A549 (cell line): Measurements from ENCODE around the gene TMPRSS6. TPM values are rescaled to one million over a fixed set of nuclear protein-coding genes. Genes with fewer than 3 reads are reported as not detected.

Source experiments
- ATAC-seq, 2 experiments: fragments of 200-7000 bp in 1 of 2; fragments of >200 bp in 1 of 2; cut with Nextera tagmentation in 1 of 2; cut with Tn5 transposase in 1 of 2; 3 replicates each; pipeline versions ENCODE4 v1.8.0 to v1.9.1; 2018 to 2020; ENCODE audit warnings: mild to moderate bottlenecking in 1 of 2, moderate library complexity in 1 of 2
- CTCF ChIA-PET: fragments of 300-600 bp; sonication (Branson Sonifier 250); formaldehyde crosslinking; extraction: SDS; loops from one replicate; lab custom pipeline; 2021; ENCODE audit warnings: antibody characterized with exemption, inconsistent platforms; lab: Yijun Ruan, JAX
- POLR2A ChIA-PET: fragments of 350-600 bp; formaldehyde crosslinking; extraction: SDS; loops from one replicate; lab custom pipeline; 2021; ENCODE audit warnings: antibody characterized with exemption, inconsistent platforms; lab: Yijun Ruan, JAX
- DNase-seq, 2 experiments: peaks; one replicate each; pipeline versions ENCODE4 v3.0.0 to v3.0.0-alpha.2; 2011 to 2016; ENCODE audit warnings: low read depth in 1 of 2, low spot score in 1 of 2
- FAIRE-seq: peaks from 2 replicates; lab custom pipeline; 2011; peaks lifted over from hg19 to GRCh38; lab: Jason Lieb, UNC
- H3K27ac ChIP-seq, 2 experiments: fragments of >200 bp; sonication (Bioruptor Twin); formaldehyde crosslinking; 3 replicates each; pipeline ENCODE4 v1.5.1; 2016 to 2017
- H3K4me1 ChIP-seq: fragments of >200 bp; sonication (Bioruptor Twin); formaldehyde crosslinking; 3 replicates; pipeline ENCODE4 v1.6.1; 2016
- H3K4me2 ChIP-seq: fragments of >200 bp; sonication (Bioruptor Twin); formaldehyde crosslinking; 3 replicates; pipeline ENCODE4 v1.6.1; 2016
- H3K4me3 ChIP-seq: fragments of >200 bp; sonication (Bioruptor Twin); formaldehyde crosslinking; 3 replicates; pipeline ENCODE4 v1.5.1; 2016
- H3K9me3 ChIP-seq: fragments of >200 bp; sonication (Bioruptor Twin); formaldehyde crosslinking; 3 replicates; pipeline ENCODE4 v1.6.1; 2016
- CHD4 ChIP-seq: fragments of 200-600 bp; sonication (generic); IDR thresholded peaks from 2 replicates; pipeline ENCODE4 v1.6.1; 2016; ENCODE audit warnings: antibody characterized with exemption, mild to moderate bottlenecking, borderline replicate concordance
- E2F6 ChIP-seq: IDR thresholded peaks from 2 replicates; pipeline ENCODE4 v1.6.1; 2012; ENCODE audit warnings: low read depth, borderline replicate concordance
- EP300 ChIP-seq, 2 experiments: fragments of >200 bp; sonication (Bioruptor Twin); formaldehyde crosslinking; IDR thresholded peaks; 2 replicates in 1 of 2; 3 replicates in 1 of 2; pipeline ENCODE4 v1.6.1; 2016 to 2017
- ESRRA ChIP-seq: fragments of 150-350 bp; IDR thresholded peaks from 2 replicates; pipeline ENCODE4 v1.6.1; 2014; ENCODE audit warnings: mild to moderate bottlenecking, low read length, borderline replicate concordance
- KDM1A ChIP-seq: fragments of 200-600 bp; sonication (generic); IDR thresholded peaks from 2 replicates; pipeline ENCODE4 v1.6.1; 2016; ENCODE audit warnings: low read depth, mild to moderate bottlenecking
- MYC ChIP-seq: IDR thresholded peaks from 2 replicates; pipeline ENCODE4 v1.6.1; 2012; ENCODE audit warnings: mild to moderate bottlenecking, inconsistent platforms, low read length, improper control_type of control experiment, borderline replicate concordance
- POLR2AphosphoS2 ChIP-seq: conservative IDR thresholded peaks from 2 replicates; pipeline ENCODE4 v1.6.1; 2012; ENCODE audit warnings: low read length, improper control_type of control experiment, inconsistent platforms
- RFX5 ChIP-seq: fragments of 450-650 bp; IDR thresholded peaks from 2 replicates; pipeline ENCODE4 v1.7.1; 2014; ENCODE audit warnings: antibody characterized with exemption, mild to moderate bottlenecking, moderate library complexity
- SMC3 ChIP-seq: fragments of >200 bp; sonication (Bioruptor Twin); formaldehyde crosslinking; IDR thresholded peaks from 3 replicates; pipeline ENCODE4 v1.6.1; 2018; ENCODE audit warnings: inconsistent platforms
- SREBF2 ChIP-seq: fragments of 450-650 bp; IDR thresholded peaks from 2 replicates; pipeline ENCODE4 v1.6.1; 2014; ENCODE audit warnings: mild to moderate bottlenecking, moderate library complexity
- TFCP2L1 ChIP-seq: fragments of 250-450 bp; sonication (Bioruptor Pico); IDR thresholded peaks from 2 replicates; pipeline ENCODE4 v1.5.0; 2021; ENCODE audit warnings: mild to moderate bottlenecking
- TP53 ChIP-seq: fragments of 250-450 bp; sonication (Bioruptor Pico); IDR thresholded peaks from 2 replicates; pipeline ENCODE4 v1.5.0; 2021; ENCODE audit warnings: mild to moderate bottlenecking, moderate library complexity
- ZFP36 ChIP-seq: fragments of 450-650 bp; IDR thresholded peaks from 2 replicates; pipeline ENCODE4 v1.6.1; 2014; ENCODE audit warnings: borderline replicate concordance; ENCODE audit not compliant: partially characterized antibody
- ZSCAN20 ChIP-seq: fragments of 250-450 bp; sonication (Bioruptor Pico); IDR thresholded peaks from 2 replicates; pipeline ENCODE4 v1.8.0; 2022; ENCODE audit warnings: mild to moderate bottlenecking, moderate library complexity
- WGBS: methylation state at CpG from one replicate; pipeline ENCODE4 v1.1.6; 2017; ENCODE audit errors: missing lambda C conversion rate; 5-methylcytosine and 5-hydroxymethylcytosine counted together
- polyA plus RNA-seq, 4 experiments: library from polyadenylated mRNA; depleted of rRNA in 3 of 4; stranded (reverse); fragments of >200 nt; fragmentation: RNase III in 1 of 4; extraction: RNeasy Plus Mini Kit Qiagen cat#74134 plus additional on column Dnase treatment in 1 of 4; gene quantifications; 2 replicates in 3 of 4; 3 replicates in 1 of 4; pipeline ENCODE4 v1.2.3, GENCODE V29; 2011 to 2017
- TF ChIP-seq, protein P1 (sequence below): fragments of 450-650 bp; IDR thresholded peaks from 2 replicates; pipeline ENCODE4 v1.6.1; 2014; ENCODE audit warnings: antibody characterized with exemption
- TF ChIP-seq, protein P2 (sequence below): fragments of 200-600 bp; sonication (generic); IDR thresholded peaks from 2 replicates; pipeline ENCODE4 v1.6.1; 2016; ENCODE audit warnings: antibody characterized with exemption, mild to moderate bottlenecking, moderate library complexity
- TF ChIP-seq, protein P3 (sequence below): IDR thresholded peaks from 2 replicates; pipeline ENCODE4 v1.6.1; 2012

The TMPRSS6 gene
- polyA plus RNA-seq, 2 of the 4 experiments (the other 2 are of a cell fraction), result not detected

- POLR2A ChIA-PET, result no interaction called here
- TF ChIP-seq RFX5 (no peak), ZSCAN20 (no peak), SREBF2 (no peak), POLR2AphosphoS2 (no peak), TFCP2L1 (CRISPR knock-in tag) (no peak), EP300 (IDR thresholded peaks at IDR 0.05) (no peak)
- H3K4me2 ChIP-seq, result no peak overlapping the region
- ATAC-seq (no peak), FAIRE-seq (no peak), DNase-seq (no peak)
- no peak overlapping the region for H3K27ac ChIP-seq
- H3K4me1 ChIP-seq, result peaks cover 13% of the 10 kb centered on the region; the same call in 2 of the 3 replicates
- CTCF ChIA-PET, result interaction anchor here (0.6 to 2.0 kb wide), 4 partner anchors 10 to 55 kb away, joined by 3 to 15 read pairs (median 3); no protein-coding TSS in a partner anchor
- 90% methylated on average over 8 of the region's 8 CpGs for WGBS
- no peak overlapping the region for H3K4me3 ChIP-seq
- H3K9me3 ChIP-seq, result no peaks in the 10 kb centered on the region
Measured at GRCh38 chr22:37155971-37156370, 46.5 kb upstream of the TMPRSS6 start.

GRCh38 chr22:37154925-37155712, 45.6 kb upstream of the TMPRSS6 start:
- Histone ChIP-seq H3K4me2 (no peak overlapping the region), H3K4me1 (peaks cover 13% of the 10 kb centered on the region; the same call in 2 of the 3 replicates), H3K9me3 (no peaks in the 10 kb centered on the region), H3K4me3 (no peak overlapping the region), H3K27ac (no peak overlapping the region)
- DNase-seq, result no peak
- ChIA-PET POLR2A (no interaction called here), CTCF (interaction anchor here (1.2 kb wide), 1 partner anchor 9 kb away, joined by 3 read pairs; no protein-coding TSS in a partner anchor)
- ATAC-seq, result no peak
- TF ChIP-seq, protein P1, sequence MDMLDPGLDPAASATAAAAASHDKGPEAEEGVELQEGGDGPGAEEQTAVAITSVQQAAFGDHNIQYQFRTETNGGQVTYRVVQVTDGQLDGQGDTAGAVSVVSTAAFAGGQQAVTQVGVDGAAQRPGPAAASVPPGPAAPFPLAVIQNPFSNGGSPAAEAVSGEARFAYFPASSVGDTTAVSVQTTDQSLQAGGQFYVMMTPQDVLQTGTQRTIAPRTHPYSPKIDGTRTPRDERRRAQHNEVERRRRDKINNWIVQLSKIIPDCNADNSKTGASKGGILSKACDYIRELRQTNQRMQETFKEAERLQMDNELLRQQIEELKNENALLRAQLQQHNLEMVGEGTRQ, result no peak
- TF ChIP-seq ZSCAN20 (no peak), TP53 (CRISPR knock-in tag) (no peak), ZFP36 (no peak)
- TF ChIP-seq, protein P2, sequence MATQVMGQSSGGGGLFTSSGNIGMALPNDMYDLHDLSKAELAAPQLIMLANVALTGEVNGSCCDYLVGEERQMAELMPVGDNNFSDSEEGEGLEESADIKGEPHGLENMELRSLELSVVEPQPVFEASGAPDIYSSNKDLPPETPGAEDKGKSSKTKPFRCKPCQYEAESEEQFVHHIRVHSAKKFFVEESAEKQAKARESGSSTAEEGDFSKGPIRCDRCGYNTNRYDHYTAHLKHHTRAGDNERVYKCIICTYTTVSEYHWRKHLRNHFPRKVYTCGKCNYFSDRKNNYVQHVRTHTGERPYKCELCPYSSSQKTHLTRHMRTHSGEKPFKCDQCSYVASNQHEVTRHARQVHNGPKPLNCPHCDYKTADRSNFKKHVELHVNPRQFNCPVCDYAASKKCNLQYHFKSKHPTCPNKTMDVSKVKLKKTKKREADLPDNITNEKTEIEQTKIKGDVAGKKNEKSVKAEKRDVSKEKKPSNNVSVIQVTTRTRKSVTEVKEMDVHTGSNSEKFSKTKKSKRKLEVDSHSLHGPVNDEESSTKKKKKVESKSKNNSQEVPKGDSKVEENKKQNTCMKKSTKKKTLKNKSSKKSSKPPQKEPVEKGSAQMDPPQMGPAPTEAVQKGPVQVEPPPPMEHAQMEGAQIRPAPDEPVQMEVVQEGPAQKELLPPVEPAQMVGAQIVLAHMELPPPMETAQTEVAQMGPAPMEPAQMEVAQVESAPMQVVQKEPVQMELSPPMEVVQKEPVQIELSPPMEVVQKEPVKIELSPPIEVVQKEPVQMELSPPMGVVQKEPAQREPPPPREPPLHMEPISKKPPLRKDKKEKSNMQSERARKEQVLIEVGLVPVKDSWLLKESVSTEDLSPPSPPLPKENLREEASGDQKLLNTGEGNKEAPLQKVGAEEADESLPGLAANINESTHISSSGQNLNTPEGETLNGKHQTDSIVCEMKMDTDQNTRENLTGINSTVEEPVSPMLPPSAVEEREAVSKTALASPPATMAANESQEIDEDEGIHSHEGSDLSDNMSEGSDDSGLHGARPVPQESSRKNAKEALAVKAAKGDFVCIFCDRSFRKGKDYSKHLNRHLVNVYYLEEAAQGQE, result no peak
- TF ChIP-seq, protein P3, sequence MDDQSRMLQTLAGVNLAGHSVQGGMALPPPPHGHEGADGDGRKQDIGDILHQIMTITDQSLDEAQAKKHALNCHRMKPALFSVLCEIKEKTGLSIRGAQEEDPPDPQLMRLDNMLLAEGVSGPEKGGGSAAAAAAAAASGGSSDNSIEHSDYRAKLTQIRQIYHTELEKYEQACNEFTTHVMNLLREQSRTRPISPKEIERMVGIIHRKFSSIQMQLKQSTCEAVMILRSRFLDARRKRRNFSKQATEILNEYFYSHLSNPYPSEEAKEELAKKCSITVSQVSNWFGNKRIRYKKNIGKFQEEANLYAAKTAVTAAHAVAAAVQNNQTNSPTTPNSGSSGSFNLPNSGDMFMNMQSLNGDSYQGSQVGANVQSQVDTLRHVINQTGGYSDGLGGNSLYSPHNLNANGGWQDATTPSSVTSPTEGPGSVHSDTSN, result no peak
- WGBS, result 89% methylated on average over 5 of the region's 7 CpGs
- no peak for FAIRE-seq

DNA sequence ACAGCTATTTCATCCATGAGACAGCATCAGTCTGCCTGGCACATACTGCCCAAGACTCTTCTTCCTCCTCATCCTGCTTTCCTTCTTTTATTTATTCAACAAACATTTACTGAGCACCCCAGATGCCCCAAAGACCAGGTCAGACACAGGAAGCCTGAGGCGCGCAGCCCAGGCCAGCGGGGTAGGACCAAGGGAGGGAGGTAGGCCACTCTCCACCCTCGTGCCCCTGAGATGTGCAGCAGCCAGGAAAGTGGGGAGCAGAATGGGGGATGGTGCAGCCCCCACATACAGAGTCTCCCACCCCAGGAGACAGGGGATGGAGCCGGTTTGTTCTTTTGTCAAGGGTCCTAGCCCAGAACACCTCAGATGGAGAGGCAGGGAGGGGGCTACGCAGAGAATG, 44.4 kb upstream of the TMPRSS6 start:
- ATAC-seq, result no peak
- H3K4me3 ChIP-seq, result no peak overlapping the region
- H3K27ac ChIP-seq, result no peak overlapping the region
- H3K4me2 ChIP-seq, result no peak overlapping the region
- peaks cover 13% of the 10 kb centered on the region; the same call in 2 of the 3 replicates for H3K4me1 ChIP-seq
- CTCF ChIA-PET, result interaction anchor here (1.1 kb wide), 1 partner anchor 43 kb away, joined by 4 read pairs; no protein-coding TSS in a partner anchor
- WGBS, result 94% methylated on average over 2 of the region's 6 CpGs
- TF ChIP-seq E2F6 (no peak), SMC3 (no peak), CHD4 (no peak), MYC (no peak), KDM1A (no peak), ESRRA (no peak)
- TF ChIP-seq, protein P2, result no peak
- DNase-seq, result no peak
- no peak for FAIRE-seq
- POLR2A ChIA-PET, result no interaction called here
- H3K9me3 ChIP-seq, result no peaks in the 10 kb centered on the region
